IMR-90 (cell line): ENCODE measurements around the gene MEF2A. TPM values are rescaled to one million over a fixed set of nuclear protein-coding genes. Genes with fewer than 3 reads are reported as not detected.

Source experiments
- ATAC-seq: fragments of 200-7000 bp; cut with Tn5 transposase; 2 replicates; pipeline ENCODE4 v1.9.1; 2020; ENCODE audit warnings: low read depth, mild to moderate bottlenecking, moderate library complexity
- BruUV-seq: library from RNA; stranded (reverse); fragments of 400-500 nt; replicated peaks from 2 replicates; lab custom pipeline; 2021; lab: Mats Ljungman, UMichigan
- CTCF ChIA-PET: fragments of 300-600 bp; formaldehyde crosslinking; extraction: SDS; loops from one replicate; lab custom pipeline; 2021; ENCODE audit warnings: antibody characterized with exemption; lab: Yijun Ruan, JAX
- POLR2A ChIA-PET: fragments of 300-600 bp; sonication (Branson Sonifier 250); formaldehyde crosslinking; loops from one replicate; lab custom pipeline; 2022; ENCODE audit warnings: antibody characterized with exemption; ENCODE audit not compliant: unreplicated experiment; lab: Charles Lee
- DNase-seq: peaks from one replicate; pipeline ENCODE4 v3.0.0; 2013
- H2AFZ ChIP-seq: replicated peaks from 2 replicates; pipeline ENCODE3; 2013; ENCODE audit warnings: low read length, mild to moderate bottlenecking; ENCODE audit not compliant: poor library complexity
- H2AK5ac ChIP-seq: 2 replicates; pipeline ENCODE4 v1.6.1; 2013; ENCODE audit warnings: low read depth, low read length, inconsistent platforms
- H2AK9ac ChIP-seq: replicated peaks from 2 replicates; pipeline ENCODE3; 2013; ENCODE audit warnings: mild to moderate bottlenecking, low read depth, low read length, moderate library complexity; ENCODE audit not compliant: poor library complexity
- H2BK120ac ChIP-seq: 2 replicates; pipeline ENCODE4 v1.6.1; 2013; ENCODE audit warnings: low read depth, low read length, inconsistent platforms
- H2BK15ac ChIP-seq: 3 replicates; pipeline ENCODE4 v1.6.1; 2013; ENCODE audit warnings: low read depth, low read length, inconsistent platforms
- H2BK20ac ChIP-seq: 2 replicates; pipeline ENCODE4 v1.6.1; 2013; ENCODE audit warnings: low read depth, mild to moderate bottlenecking, inconsistent platforms, low read length, moderate library complexity
- H2BK5ac ChIP-seq: 2 replicates; pipeline ENCODE4 v1.6.1; 2013; ENCODE audit warnings: mild to moderate bottlenecking, low read depth, low read length, inconsistent platforms; ENCODE audit not compliant: poor library complexity, severe bottlenecking
- H3K14ac ChIP-seq: replicated peaks from 2 replicates; pipeline ENCODE4 v1.6.1; 2013; ENCODE audit warnings: low read depth, low read length, inconsistent platforms
- H3K18ac ChIP-seq: 2 replicates; pipeline ENCODE4 v1.6.1; 2013; ENCODE audit warnings: low read depth, low read length, control low read depth
- H3K23ac ChIP-seq: 2 replicates; pipeline ENCODE4 v1.6.1; 2013; ENCODE audit warnings: low read depth, low read length, inconsistent platforms
- H3K27ac ChIP-seq: 2 replicates; pipeline ENCODE4 v1.5.1; 2013; ENCODE audit warnings: mild to moderate bottlenecking, control low read depth, low read length; ENCODE audit not compliant: insufficient read depth
- H3K27me3 ChIP-seq: 2 replicates; pipeline ENCODE4 v1.6.1; 2013; ENCODE audit warnings: low read length; ENCODE audit not compliant: control insufficient read depth, insufficient read depth
- H3K36me3 ChIP-seq: 2 replicates; pipeline ENCODE4 v1.6.1; 2013; ENCODE audit warnings: low read length, mixed read lengths; ENCODE audit not compliant: control insufficient read depth, insufficient read depth
- H3K4ac ChIP-seq: 2 replicates; pipeline ENCODE4 v1.6.1; 2013; ENCODE audit warnings: low read depth, low read length, inconsistent platforms
- H3K4me1 ChIP-seq: 2 replicates; pipeline ENCODE4 v1.6.1; 2013; ENCODE audit warnings: low read length, mixed read lengths; ENCODE audit not compliant: control insufficient read depth, insufficient read depth
- H3K4me2 ChIP-seq: 2 replicates; pipeline ENCODE4 v1.6.1; 2013; ENCODE audit warnings: low read depth, mild to moderate bottlenecking, control low read depth, low read length, moderate library complexity
- H3K4me3 ChIP-seq: 2 replicates; pipeline ENCODE4 v1.5.1; 2013; ENCODE audit warnings: low read depth, mild to moderate bottlenecking, control low read depth, low read length, moderate library complexity; ENCODE audit not compliant: insufficient read depth
- H3K56ac ChIP-seq: 2 replicates; pipeline ENCODE4 v1.6.1; 2013; ENCODE audit warnings: low read length, inconsistent platforms; ENCODE audit not compliant: insufficient read depth; ENCODE audit errors: extremely low read depth
- H3K79me1 ChIP-seq, 2 experiments: 2 replicates each; pipeline ENCODE4 v1.6.1; 2013; ENCODE audit warnings: low read length in 2 of 2, inconsistent platforms in 1 of 2, low read depth in 1 of 2
- H3K9ac ChIP-seq: 2 replicates; pipeline ENCODE4 v1.6.1; 2013; ENCODE audit warnings: low read depth, low read length, control low read depth
- H3K9me1 ChIP-seq: 2 replicates; pipeline ENCODE4 v1.6.1; 2013; ENCODE audit warnings: low read length, inconsistent platforms; ENCODE audit not compliant: insufficient read depth
- H3K9me3 ChIP-seq: 2 replicates; pipeline ENCODE4 v1.6.1; 2013; ENCODE audit warnings: low read length; ENCODE audit not compliant: control insufficient read depth, insufficient read depth
- H4K20me1 ChIP-seq: 2 replicates; pipeline ENCODE4 v1.6.1; 2013; ENCODE audit warnings: low read length, inconsistent platforms; ENCODE audit not compliant: insufficient read depth
- H4K5ac ChIP-seq: 2 replicates; pipeline ENCODE4 v1.6.1; 2013; ENCODE audit warnings: mild to moderate bottlenecking, low read depth, low read length, control low read depth
- H4K8ac ChIP-seq, 2 experiments: 2 replicates each; pipeline ENCODE4 v1.6.1; 2013; ENCODE audit warnings: low read depth in 2 of 2, low read length in 2 of 2, control low read depth in 1 of 2, inconsistent platforms in 1 of 2
- H4K91ac ChIP-seq: 2 replicates; pipeline ENCODE4 v1.6.1; 2013; ENCODE audit warnings: low read depth, low read length, inconsistent platforms; ENCODE audit not compliant: insufficient read depth
- CTCF ChIP-seq: conservative IDR thresholded peaks from 2 replicates; pipeline ENCODE4 v1.5.1; 2012; ENCODE audit warnings: mild to moderate bottlenecking, low read depth, low read length, improper control_type of control experiment
- FOS ChIP-seq: fragments of 150-350 bp; IDR thresholded peaks from 2 replicates; pipeline ENCODE4 v1.6.1; 2016; ENCODE audit warnings: low read depth, low read length
- MAFK ChIP-seq: IDR thresholded peaks from 2 replicates; pipeline ENCODE4 v1.6.1; 2012; ENCODE audit warnings: low read depth, low read length, improper control_type of control experiment
- WGBS, 2 experiments: methylation state at CpG; one replicate each; pipeline versions ENCODE4 v1.1.5 to v1.1.7; 2013; ENCODE audit warnings: missing lambda C conversion rate in 2 of 2; ENCODE audit not compliant: insufficient read length in 1 of 2; ENCODE audit errors: extremely low coverage in 2 of 2; 5-methylcytosine and 5-hydroxymethylcytosine counted together
- dilution Hi-C: fragments of 300-500 bp; cut with HindIII; formaldehyde crosslinking; loops from one replicate; pipeline ENCODE4 v1.14.3; 2018; ENCODE audit warnings: low sequenced_read_pairs; ENCODE audit not compliant: unreplicated experiment
- in situ Hi-C: fragments of 300-500 bp; cut with MboI; formaldehyde crosslinking; loops from 3 replicates; pipeline ENCODE4 v1.14.3; 2019; ENCODE audit warnings: low sequenced_read_pairs, inconsistent platforms, mixed read lengths
- intact Hi-C: fragments of 100-400 bp; cut with micrococcal nuclease; formaldehyde crosslinking; loops from 2 replicates; pipeline ENCODE4 v1.10.0; 2022
- polyA plus RNA-seq, 3 experiments: library from polyadenylated mRNA; depleted of rRNA; stranded (reverse); fragments of >200 nt; gene quantifications; 2 replicates each; pipeline ENCODE4 v1.2.3, GENCODE V29; 2012; ENCODE audit warnings: low replicate concordance in 1 of 3
- total RNA-seq: library from RNA; depleted of rRNA; stranded (reverse); fragments of >200 nt; gene quantifications from 2 replicates; pipeline ENCODE4 v1.2.3, GENCODE V29; 2012

The MEF2A gene
- total and polyA plus RNA-seq, 2 of the 4 experiments (the other 2 are of a cell fraction), result 16.1 to 16.7 TPM

- H2BK5ac ChIP-seq, result no peak overlapping the region
- H4K91ac ChIP-seq, result no peak overlapping the region
- CTCF ChIA-PET, result no interaction called here
- no peak overlapping the region for H2BK15ac ChIP-seq
- BruUV-seq, result no TSS peak
- H2BK120ac ChIP-seq, result no peak overlapping the region
- H3K4me1 ChIP-seq, result no peaks in the 10 kb centered on the region
- no peak overlapping the region for H3K4me2 ChIP-seq
- DNase-seq (no peak), ATAC-seq (no peak)
- dilution Hi-C loops (no loop called here), intact Hi-C loops (no loop called here), in situ Hi-C loops (no loop called here)
- no peak overlapping the region for H4K8ac ChIP-seq
- H3K56ac ChIP-seq, result no peak overlapping the region
- H4K5ac ChIP-seq, result no peak overlapping the region
- no peak overlapping the region for H2BK20ac ChIP-seq
- H3K23ac ChIP-seq, result no peak overlapping the region
- TF ChIP-seq MAFK (no peak), FOS (no peak), CTCF (no peak)
- H3K18ac ChIP-seq, result no peak overlapping the region
- POLR2A ChIA-PET, result no interaction called here
- H3K14ac ChIP-seq, result no peak overlapping the region
- H3K9ac ChIP-seq, result no peak overlapping the region
- H3K4ac ChIP-seq, result no peak overlapping the region
- H3K9me1 ChIP-seq, result peaks cover 4% of the 10 kb centered on the region; the same call in 1 of the 2 replicates
- H2AK5ac ChIP-seq, result no peak overlapping the region
- no peaks in the 10 kb centered on the region for H4K20me1 ChIP-seq
- H3K9me3 ChIP-seq, result no peaks in the 10 kb centered on the region
- H2AFZ ChIP-seq, result no peak overlapping the region
- 100% methylated on average over 1 of the region's 2 CpGs; no CpG with 5 or more reads in 1 of the 2 experiments for WGBS, 2 experiments
- H2AK9ac ChIP-seq, result no peak overlapping the region
- peaks cover 0 to 3% of the 10 kb centered on the region in 2 experiments; a peak in 1 of 4 replicates for H3K79me1 ChIP-seq
- H3K27ac ChIP-seq, result no peak overlapping the region
- no peaks in the 10 kb centered on the region for H3K27me3 ChIP-seq
- H3K36me3 ChIP-seq, result peaks cover 11% of the 10 kb centered on the region
- no peak overlapping the region for H3K4me3 ChIP-seq
Observed at GRCh38 chr15:99696096-99696495, 130.3 kb downstream of the MEF2A start.
